NCI-H510A (cell line): ENCODE measurements around the gene SUGP2.
"Not testable (repeated sequence)": the region's sequence is repeated elsewhere in the genome, so short reads cannot be mapped to it uniquely, and the experiment has no call there.

Source experiments
- DNase-seq: peaks from one replicate; lab custom pipeline; 2025; lab: John Stamatoyannopoulos, UW

The SUGP2 gene

GRCh38 chr19:18990128-18990708 is 43.1 kb downstream of the SUGP2 start:
- DNase-seq, result no peak

- DNase-seq, result no peak
Observed at GRCh38 chr19:18989316-18989715, 44.0 kb downstream of the SUGP2 start.

DNA sequence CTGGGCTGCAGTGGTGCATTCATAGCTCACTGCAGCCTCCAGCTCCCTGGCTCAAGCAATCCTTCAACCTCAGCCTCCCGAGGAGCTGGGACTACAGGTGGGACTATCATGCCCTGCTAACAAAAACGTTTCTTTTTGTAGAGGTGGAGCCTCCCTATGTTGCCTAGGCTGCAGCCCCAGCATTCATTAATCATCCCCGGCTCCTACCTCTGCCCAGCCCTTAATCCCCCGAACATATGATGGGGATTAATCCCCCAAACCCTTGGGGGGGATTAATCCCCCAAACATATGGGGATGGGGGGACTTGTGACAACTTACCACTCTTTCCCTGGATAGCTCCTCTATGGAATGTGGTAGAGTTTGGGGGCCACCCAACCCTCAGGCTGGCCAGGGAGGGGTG is 45.9 kb downstream of the SUGP2 start:
- DNase-seq, result no peak

GRCh38 chr19:18985257-18985656 is 48.1 kb downstream of the SUGP2 start:
- no peak for DNase-seq

DNA sequence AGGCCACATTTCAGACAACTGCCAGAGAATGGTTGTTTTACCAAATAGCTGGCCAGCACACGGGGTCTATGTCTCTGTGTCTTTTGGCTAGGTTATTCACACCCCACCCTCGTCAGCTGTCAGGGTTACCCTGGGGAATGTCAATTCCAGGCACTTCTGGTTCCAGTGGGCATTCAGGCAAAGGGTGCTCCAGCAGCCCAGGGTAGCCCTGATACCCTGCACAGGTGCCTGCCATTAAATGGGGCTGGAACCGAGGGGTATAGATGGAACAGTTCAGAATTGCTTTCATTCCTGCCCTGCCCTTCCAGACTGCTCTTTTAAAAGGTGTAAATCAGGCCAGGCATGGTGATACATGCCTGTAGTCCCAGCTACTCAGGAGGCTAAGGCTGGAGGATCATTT is 49.1 kb downstream of the SUGP2 start:
- DNase-seq, result no peak

DNA sequence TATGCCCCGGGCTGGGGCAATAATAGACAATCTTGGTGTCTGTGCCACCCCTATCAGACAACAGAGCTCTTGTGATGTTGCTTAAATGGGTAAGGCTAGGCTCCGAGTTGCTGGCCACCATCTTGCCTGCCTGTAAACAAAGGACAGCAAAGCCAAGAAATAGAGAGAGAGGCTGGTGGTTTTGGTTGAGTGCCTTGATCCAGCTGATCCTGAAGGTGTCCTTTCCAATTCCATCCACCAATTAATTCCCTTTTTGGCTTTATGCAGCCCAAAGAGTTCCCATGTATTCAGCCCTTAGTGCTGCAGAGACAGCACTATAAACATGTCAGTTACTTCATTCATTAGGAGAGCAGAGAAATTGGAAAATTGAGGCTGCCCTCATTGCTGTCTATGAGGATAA is 50.6 kb downstream of the SUGP2 start:
- DNase-seq, result no peak

DNA sequence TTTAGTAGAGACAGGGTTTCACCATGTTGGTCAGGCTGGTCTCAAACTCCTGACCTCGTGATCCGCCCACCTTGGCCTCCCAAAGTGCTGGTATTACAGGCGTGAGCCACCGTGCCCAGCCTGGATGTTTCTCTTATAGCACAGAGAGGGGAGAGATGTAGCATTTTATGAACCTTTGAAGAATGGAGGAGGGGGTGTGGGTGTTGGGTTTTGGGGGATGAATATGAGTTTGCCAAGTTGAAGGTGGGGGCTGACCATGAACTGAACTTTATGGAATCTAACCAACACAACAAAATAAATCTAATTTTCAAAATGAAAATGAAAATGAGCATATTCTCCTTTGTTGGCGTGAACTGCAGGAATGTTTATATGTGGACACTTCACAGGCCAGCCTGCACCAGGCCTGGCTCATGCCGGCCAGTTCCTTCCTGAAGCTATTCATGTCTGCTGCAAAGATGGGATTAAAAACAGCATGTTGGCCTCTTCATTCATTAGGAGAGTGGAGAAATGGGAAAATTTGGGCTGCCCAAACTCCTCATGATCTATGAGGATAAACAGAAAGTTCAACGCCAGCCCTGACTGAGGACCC is 52.8 kb downstream of the SUGP2 start:
- no peak for DNase-seq

- DNase-seq, result no peak
Observed at GRCh38 chr19:18978616-18979015, 54.7 kb downstream of the SUGP2 start.

DNA sequence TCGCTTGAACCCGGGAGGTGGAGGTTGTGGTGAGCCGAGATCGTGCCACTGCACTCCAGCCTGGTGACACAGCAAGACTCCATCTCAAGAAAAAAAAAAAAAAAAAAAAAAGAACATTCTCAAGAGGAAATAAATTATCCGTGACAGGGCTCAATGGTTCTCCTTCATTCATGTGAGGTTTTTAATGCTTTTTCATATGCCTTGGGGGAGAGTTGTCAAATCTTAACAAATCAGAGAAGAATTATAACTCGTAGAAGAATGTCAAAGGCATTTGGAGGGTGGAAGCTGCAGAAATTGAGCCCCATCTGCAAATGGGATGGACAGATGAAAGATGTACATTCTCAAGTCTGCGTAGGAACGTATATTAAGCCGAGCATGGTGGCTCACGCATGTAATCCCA is 57.4 kb downstream of the SUGP2 start:
- no peak for DNase-seq

GRCh38 chr19:18975011-18975410 is 58.3 kb downstream of the SUGP2 start:
- DNase-seq, result no peak

GRCh38 chr19:18972851-18973250 is 60.5 kb downstream of the SUGP2 start:
- no peak for DNase-seq

DNA sequence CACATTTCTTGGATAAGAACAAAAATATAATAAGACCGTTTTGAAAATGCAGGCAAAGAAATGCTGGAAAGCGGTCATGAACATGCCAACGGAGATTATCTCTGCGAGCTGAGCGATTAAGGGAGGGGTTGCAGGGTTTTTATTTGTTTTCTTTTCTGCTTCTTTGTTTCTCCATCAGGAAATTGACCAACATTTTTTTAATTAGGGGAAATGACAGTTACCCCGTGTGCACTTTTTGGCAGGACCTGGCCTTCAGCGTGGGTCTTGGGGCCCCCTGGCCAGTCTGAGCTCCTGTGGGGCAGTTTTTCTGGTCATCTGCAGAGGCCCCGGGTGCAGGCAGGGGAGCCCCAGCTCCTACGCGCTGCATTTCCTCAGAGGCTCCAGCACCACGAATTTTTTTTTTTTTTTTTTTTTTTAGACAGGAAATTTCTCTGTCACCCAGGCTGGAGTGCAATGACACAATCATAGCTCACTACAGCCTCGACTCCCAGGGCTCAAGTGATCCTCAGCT is 61.0 kb downstream of the SUGP2 start:
- DNase-seq, result no peak

GRCh38 chr19:18969931-18970659 is 63.2 kb downstream of the SUGP2 start:
- no peak for DNase-seq

DNA sequence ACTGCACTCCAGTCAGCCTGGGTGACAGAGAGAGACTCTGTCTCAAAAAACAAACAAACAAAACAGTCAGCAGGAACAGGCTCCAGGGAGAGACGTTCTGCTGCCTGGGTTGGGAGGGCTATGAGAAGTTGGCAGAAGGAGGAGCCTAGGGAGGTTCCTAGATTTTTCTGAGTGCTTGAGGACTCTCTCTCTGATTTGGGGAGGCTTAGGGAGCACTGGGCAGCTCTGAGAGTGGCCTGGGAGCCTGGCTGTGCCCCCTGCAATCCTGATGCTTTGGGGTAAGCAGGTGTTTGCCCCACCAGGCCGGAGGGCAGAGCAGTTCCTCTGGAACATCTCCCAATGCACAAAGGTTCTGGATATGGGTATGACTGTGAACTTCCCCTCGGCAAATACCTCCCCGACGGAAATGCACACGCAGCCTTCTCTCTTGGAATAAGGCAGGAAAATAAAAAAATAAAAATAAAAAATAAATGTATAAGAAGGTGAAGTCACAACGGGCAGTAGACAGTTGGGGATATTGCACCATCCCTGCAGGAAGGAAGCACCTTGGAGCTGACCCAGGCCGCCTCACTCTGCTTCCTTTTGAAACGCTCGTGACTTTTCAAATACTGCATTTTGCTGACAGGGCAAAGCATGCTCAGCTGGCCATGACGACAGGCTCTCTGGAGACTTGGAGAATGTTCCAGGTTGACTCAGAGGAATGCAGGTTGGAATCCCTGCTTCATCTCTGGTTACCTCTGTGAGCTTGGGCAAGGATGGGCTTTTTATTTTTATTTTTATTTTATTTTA is 65.8 kb downstream of the SUGP2 start:
- DNase-seq, result no peak

DNA sequence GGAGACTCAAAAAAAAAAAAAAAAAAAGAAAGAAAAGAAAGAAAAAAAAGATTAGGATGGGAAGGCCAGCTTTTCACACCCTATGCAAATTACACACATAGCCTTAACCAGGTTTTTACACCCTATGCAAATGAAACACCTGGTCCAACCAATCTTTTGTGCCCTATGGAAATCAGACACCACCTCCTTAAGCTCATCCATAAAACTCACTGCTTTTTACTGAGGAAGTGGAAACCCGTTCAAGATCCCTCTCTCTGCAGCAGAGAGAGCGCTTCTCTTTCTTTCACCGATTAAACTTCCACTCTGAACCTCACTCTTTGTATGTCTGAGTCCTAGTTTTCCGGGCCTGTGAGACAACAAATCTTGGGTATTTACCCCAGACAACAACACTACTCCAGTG is 67.0 kb downstream of the SUGP2 start:
- DNase-seq, result no peak

- no peak for DNase-seq
Observed at GRCh38 chr19:18964121-18964520, 69.2 kb downstream of the SUGP2 start.

DNA sequence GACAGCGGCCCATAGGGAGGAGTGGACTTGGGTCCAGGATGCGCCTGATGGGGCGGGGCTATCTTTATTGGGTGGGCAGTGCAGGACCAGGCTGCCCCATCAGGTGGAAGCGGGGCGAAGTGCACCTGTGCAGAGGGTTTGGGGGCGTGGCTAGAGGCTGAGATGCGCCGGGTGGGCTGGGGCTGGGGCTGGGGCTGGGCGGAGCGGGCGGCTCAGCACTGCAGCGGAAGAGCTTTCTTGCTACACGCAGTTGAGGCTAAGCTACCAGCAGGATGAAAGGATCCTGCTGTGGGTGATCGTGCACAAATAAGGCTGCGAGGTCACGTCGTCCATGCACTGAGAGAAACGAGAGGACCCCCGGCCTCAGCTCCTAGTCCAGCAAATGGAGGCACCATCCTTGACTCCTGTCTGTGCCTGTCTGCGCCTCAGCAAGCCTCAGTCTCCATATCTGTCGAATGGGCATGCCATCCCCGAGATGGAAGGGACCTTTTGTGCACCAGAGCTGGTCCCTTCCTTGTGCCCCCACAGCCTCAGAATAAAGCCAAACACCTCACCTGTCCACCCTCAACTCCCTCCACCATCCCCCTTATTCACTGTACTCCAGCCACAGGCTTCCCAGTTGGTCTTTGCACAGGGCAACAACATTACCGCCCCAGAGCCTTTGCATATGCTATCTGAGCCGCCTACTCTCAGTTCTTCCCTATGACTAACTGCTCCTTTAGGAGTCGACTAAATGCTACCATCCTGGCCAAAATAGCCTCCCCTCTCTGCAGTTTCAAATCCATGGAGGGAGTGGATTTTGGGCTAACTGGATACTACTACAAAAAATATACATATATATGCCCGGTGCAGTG is 71.3 kb downstream of the SUGP2 start:
- peak; percentile 44 for DNase-seq

- no peak for DNase-seq
Observed at GRCh38 chr19:18960370-18960769, 72.9 kb downstream of the SUGP2 start.

GRCh38 chr19:18955042-18955441 is 78.3 kb downstream of the SUGP2 start:
- DNase-seq, result no peak

GRCh38 chr19:18954094-18954493 is 79.2 kb downstream of the SUGP2 start:
- no peak for DNase-seq

- DNase-seq, result not testable (repeated sequence)
Observed at GRCh38 chr19:18952364-18953003, 80.8 kb downstream of the SUGP2 start.
